ENCODE measurements around the gene NDRG4. TPM values are rescaled to one million over a fixed set of nuclear protein-coding genes. Genes with fewer than 3 reads are reported as not detected.

Gene NDRG4
- total and polyA plus RNA-seq, 2 experiments from 2014 or later: 48.0 to 62.3 TPM

GRCh38 chr16:58465817-58466216 lies 34.1 kb upstream of the NDRG4 start:
- Histone ChIP-seq H3K4me1 (ENCODE audit: low read depth) (peaks cover 10% of the 10 kb centered on the region), H3K36me3 (no peaks in the 10 kb centered on the region), H3K27me3 (peaks cover 34% of the 10 kb centered on the region), H3K9me3 (ENCODE audit: low read depth) (no peaks in the 10 kb centered on the region), H3K27ac (no peak overlapping the region), H3K4me3 (no peak overlapping the region)
- DNase-seq (ENCODE audit: low read depth in 1 of 2, low spot score in 1 of 2): no peak
- no peak for TF ChIP-seq CTCF (IDR thresholded peaks at IDR 0.05; ENCODE audit: low read depth, low read length)

GRCh38 chr16:58466396-58466795 lies 33.5 kb upstream of the NDRG4 start:
- no peak for TF ChIP-seq CTCF (IDR thresholded peaks at IDR 0.05; ENCODE audit: low read depth, low read length)
- Histone ChIP-seq H3K27ac (no peak overlapping the region), H3K36me3 (no peaks in the 10 kb centered on the region), H3K4me3 (no peak overlapping the region), H3K9me3 (ENCODE audit: low read depth) (no peaks in the 10 kb centered on the region), H3K27me3 (peaks cover 34% of the 10 kb centered on the region), H3K4me1 (ENCODE audit: low read depth) (peaks cover 10% of the 10 kb centered on the region)
- DNase-seq (ENCODE audit: low read depth in 1 of 2, low spot score in 1 of 2): no peak

- H3K4me3 ChIP-seq: no peak overlapping the region
- TF ChIP-seq CTCF (IDR thresholded peaks at IDR 0.05; ENCODE audit: low read depth, low read length): no peak
- H3K27ac ChIP-seq: no peak overlapping the region
- H3K27me3 ChIP-seq: peaks cover 33% of the 10 kb centered on the region
- no peaks in the 10 kb centered on the region for H3K9me3 ChIP-seq (ENCODE audit: low read depth)
- no peak for DNase-seq (ENCODE audit: low read depth in 1 of 2, low spot score in 1 of 2)
- H3K4me1 ChIP-seq (ENCODE audit: low read depth): no peaks in the 10 kb centered on the region
- H3K36me3 ChIP-seq: no peaks in the 10 kb centered on the region
Observed at GRCh38 chr16:58467905-58468304, 32.0 kb upstream of the NDRG4 start.

- Histone ChIP-seq H3K4me3 (no peak overlapping the region), H3K27ac (no peak overlapping the region), H3K27me3 (no peaks in the 10 kb centered on the region), H3K36me3 (no peaks in the 10 kb centered on the region), H3K9me3 (ENCODE audit: low read depth) (no peaks in the 10 kb centered on the region), H3K4me1 (ENCODE audit: low read depth) (no peaks in the 10 kb centered on the region)
- TF ChIP-seq CTCF (IDR thresholded peaks at IDR 0.05; ENCODE audit: low read depth, low read length): no peak
- DNase-seq (ENCODE audit: low read depth in 1 of 2, low spot score in 1 of 2): no peak
Observed at GRCh38 chr16:58471209-58471975, 28.6 kb upstream of the NDRG4 start.

GRCh38 chr16:58472266-58472665 lies 27.7 kb upstream of the NDRG4 start:
- no peak for TF ChIP-seq CTCF (IDR thresholded peaks at IDR 0.05; ENCODE audit: low read depth, low read length)
- Histone ChIP-seq H3K4me1 (ENCODE audit: low read depth) (no peaks in the 10 kb centered on the region), H3K9me3 (ENCODE audit: low read depth) (no peaks in the 10 kb centered on the region), H3K36me3 (no peaks in the 10 kb centered on the region), H3K27ac (no peak overlapping the region), H3K4me3 (no peak overlapping the region), H3K27me3 (no peaks in the 10 kb centered on the region)
- DNase-seq (ENCODE audit: low read depth in 1 of 2, low spot score in 1 of 2): no peak
